ENCODE data around the gene ARHGEF10L. TPM values are rescaled to one million over a fixed set of nuclear protein-coding genes. Genes with fewer than 3 reads are reported as not detected.

ARHGEF10L gene
- polyA plus RNA-seq, 1 donor (not counting 4 experiments of a cell fraction or from before 2014, with no cell fraction given): 2.4 TPM

DNA sequence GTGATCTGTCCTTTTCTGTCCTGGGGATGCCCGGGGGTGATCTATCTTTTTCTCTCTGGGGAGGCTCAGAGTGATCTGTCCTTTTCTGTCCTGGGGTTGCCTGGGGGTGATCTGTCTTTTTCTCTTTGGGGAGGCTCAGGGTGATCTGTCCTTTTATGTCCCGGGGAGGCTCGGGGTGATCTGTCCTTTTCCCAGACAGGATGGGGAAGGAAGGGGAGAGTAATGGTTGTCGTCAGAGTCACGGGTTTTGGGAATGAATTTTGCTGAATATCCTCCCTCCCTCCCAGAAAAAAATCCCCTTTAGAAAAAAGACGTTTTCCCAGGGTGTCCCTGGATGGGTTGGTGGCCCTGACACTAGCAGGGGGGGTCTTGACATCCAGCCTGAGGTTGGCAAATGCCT, 91.5 kb downstream of the ARHGEF10L start:
- Histone ChIP-seq H3K4me3 (ENCODE audit: control insufficient read depth in 2 of 3, extremely low read depth in 1 of 3, insufficient read depth in 2 of 3, low read depth in 1 of 3, low read length in 3 of 3) (no peak overlapping the region), H3K36me3 (ENCODE audit: control insufficient read depth in 2 of 2, extremely low read depth in 1 of 2, insufficient read depth in 2 of 2, low read length in 2 of 2) (peaks cover 0 to 5% of the 10 kb centered on the region in 2 experiments), H3K27ac (ENCODE audit: control insufficient read depth, insufficient read depth, low read length) (no peak overlapping the region), H3K9ac (ENCODE audit: control insufficient read depth, extremely low read depth, insufficient read depth, low read length) (no peak overlapping the region), H4K20me1 (ENCODE audit: control insufficient read depth, extremely low read depth, insufficient read depth, low read length) (no peaks in the 10 kb centered on the region), H3K9me3 (ENCODE audit: control insufficient read depth, low read depth, low read length) (no peaks in the 10 kb centered on the region), H3K79me2 (ENCODE audit: control insufficient read depth, insufficient read depth, low read length) (no peaks in the 10 kb centered on the region), H3K4me1 (ENCODE audit: control insufficient read depth, extremely low read depth, insufficient read depth, low read length) (no peaks in the 10 kb centered on the region), H2AFZ (ENCODE audit: control insufficient read depth, low read length) (no peak overlapping the region), H3K9me1 (ENCODE audit: control insufficient read depth, extremely low read depth, insufficient read depth, low read length) (no peaks in the 10 kb centered on the region), H3K4me2 (ENCODE audit: control insufficient read depth, extremely low read depth, insufficient read depth, low read depth, low read length) (no peak overlapping the region), H3K27me3 (ENCODE audit: control insufficient read depth, extremely low read depth, insufficient read depth, low read length) (no peaks in the 10 kb centered on the region)
- TF ChIP-seq, protein P1, sequence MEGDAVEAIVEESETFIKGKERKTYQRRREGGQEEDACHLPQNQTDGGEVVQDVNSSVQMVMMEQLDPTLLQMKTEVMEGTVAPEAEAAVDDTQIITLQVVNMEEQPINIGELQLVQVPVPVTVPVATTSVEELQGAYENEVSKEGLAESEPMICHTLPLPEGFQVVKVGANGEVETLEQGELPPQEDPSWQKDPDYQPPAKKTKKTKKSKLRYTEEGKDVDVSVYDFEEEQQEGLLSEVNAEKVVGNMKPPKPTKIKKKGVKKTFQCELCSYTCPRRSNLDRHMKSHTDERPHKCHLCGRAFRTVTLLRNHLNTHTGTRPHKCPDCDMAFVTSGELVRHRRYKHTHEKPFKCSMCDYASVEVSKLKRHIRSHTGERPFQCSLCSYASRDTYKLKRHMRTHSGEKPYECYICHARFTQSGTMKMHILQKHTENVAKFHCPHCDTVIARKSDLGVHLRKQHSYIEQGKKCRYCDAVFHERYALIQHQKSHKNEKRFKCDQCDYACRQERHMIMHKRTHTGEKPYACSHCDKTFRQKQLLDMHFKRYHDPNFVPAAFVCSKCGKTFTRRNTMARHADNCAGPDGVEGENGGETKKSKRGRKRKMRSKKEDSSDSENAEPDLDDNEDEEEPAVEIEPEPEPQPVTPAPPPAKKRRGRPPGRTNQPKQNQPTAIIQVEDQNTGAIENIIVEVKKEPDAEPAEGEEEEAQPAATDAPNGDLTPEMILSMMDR (optimal IDR thresholded peaks at IDR 0.05 in 1 of 3, IDR thresholded peaks at IDR 0.05 in 1 of 3, conservative IDR thresholded peaks at IDR 0.05 in 1 of 3; ENCODE audit: extremely low read depth in 1 of 3, insufficient read depth in 2 of 3, low read length in 3 of 3): no peak
- no peak for TF ChIP-seq EZH2 (IDR thresholded peaks at IDR 0.05; ENCODE audit: low read length)
- DNase-seq (ENCODE audit: low read depth, low spot score): no peak
- FAIRE-seq: no peak
- dilution Hi-C loops (cut with MboI; ENCODE audit: extremely low pct_ligation_motif_present, low sequenced_read_pairs): no loop called here

DNA sequence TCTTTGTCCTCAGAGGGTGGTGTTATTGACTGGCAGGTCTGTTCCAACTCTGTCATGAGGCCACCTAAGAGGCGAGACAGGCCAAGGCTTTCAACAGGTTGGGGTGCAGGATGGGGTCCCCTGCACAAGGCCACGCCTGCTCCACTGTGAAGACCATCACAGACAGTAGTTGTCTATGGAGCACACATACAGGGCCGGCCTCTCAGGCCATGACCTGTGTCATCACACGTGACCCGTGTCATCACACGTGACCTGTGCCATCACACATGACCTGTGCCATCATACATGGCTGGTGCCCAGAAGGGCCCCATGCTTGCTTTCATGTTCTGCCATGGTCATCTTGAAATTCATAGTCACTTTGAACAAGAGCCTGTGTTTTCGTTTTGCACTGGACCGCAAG, 91.9 kb downstream of the ARHGEF10L start:
- H4K20me1 ChIP-seq (ENCODE audit: control insufficient read depth, extremely low read depth, insufficient read depth, low read length): no peaks in the 10 kb centered on the region
- H3K4me1 ChIP-seq (ENCODE audit: control insufficient read depth, extremely low read depth, insufficient read depth, low read length): no peaks in the 10 kb centered on the region
- no peaks in the 10 kb centered on the region for H3K27me3 ChIP-seq (ENCODE audit: control insufficient read depth, extremely low read depth, insufficient read depth, low read length)
- H3K9me3 ChIP-seq (ENCODE audit: control insufficient read depth, low read depth, low read length): no peaks in the 10 kb centered on the region
- no peak overlapping the region for H3K4me2 ChIP-seq (ENCODE audit: control insufficient read depth, extremely low read depth, insufficient read depth, low read depth, low read length)
- H2AFZ ChIP-seq (ENCODE audit: control insufficient read depth, low read length): no peak overlapping the region
- H3K9me1 ChIP-seq (ENCODE audit: control insufficient read depth, extremely low read depth, insufficient read depth, low read length): no peaks in the 10 kb centered on the region
- FAIRE-seq (no peak), DNase-seq (ENCODE audit: low read depth, low spot score) (no peak)
- H3K9ac ChIP-seq (ENCODE audit: control insufficient read depth, extremely low read depth, insufficient read depth, low read length): no peak overlapping the region
- no peak overlapping the region for H3K27ac ChIP-seq (ENCODE audit: control insufficient read depth, insufficient read depth, low read length)
- TF ChIP-seq EZH2 (IDR thresholded peaks at IDR 0.05; ENCODE audit: low read length): no peak
- TF ChIP-seq, protein P1 (optimal IDR thresholded peaks at IDR 0.05 in 1 of 3, IDR thresholded peaks at IDR 0.05 in 1 of 3, conservative IDR thresholded peaks at IDR 0.05 in 1 of 3; ENCODE audit: extremely low read depth in 1 of 3, insufficient read depth in 2 of 3, low read length in 3 of 3): no peak
- dilution Hi-C loops (cut with MboI; ENCODE audit: extremely low pct_ligation_motif_present, low sequenced_read_pairs): no loop called here
- no peak overlapping the region for H3K4me3 ChIP-seq (ENCODE audit: control insufficient read depth in 2 of 3, extremely low read depth in 1 of 3, insufficient read depth in 2 of 3, low read depth in 1 of 3, low read length in 3 of 3)
- peaks cover 0 to 5% of the 10 kb centered on the region in 2 experiments for H3K36me3 ChIP-seq (ENCODE audit: control insufficient read depth in 2 of 2, extremely low read depth in 1 of 2, insufficient read depth in 2 of 2, low read length in 2 of 2)
- H3K79me2 ChIP-seq (ENCODE audit: control insufficient read depth, insufficient read depth, low read length): no peaks in the 10 kb centered on the region

Data from keratinocyte (primary cell).